ENCODE data around the gene CYP1B1.
"Not testable (repeated sequence)": the region's sequence is repeated elsewhere in the genome, so short reads cannot be mapped to it uniquely, and the experiment has no call there.

Gene CYP1B1

DNA sequence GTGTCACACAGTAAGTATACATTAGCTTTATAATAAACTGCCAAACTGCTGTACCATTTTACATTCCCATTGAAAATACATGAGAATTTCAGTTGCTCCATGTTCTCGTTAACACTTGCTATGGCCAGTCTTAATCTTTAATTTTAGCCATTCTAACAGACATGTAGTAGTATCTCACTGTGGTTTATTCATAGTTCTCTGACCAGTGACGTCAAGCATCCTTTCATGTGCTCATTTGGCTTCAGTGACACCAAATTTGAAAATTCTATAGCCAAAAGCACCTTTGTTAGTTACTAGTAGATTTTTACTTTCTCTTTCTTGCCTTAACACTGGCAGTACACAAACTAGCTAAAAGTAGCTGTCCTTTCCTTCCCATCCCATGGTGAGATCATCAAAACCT, 43.0 kb downstream of the CYP1B1 start:
- DNase-seq, result no peak

DNA sequence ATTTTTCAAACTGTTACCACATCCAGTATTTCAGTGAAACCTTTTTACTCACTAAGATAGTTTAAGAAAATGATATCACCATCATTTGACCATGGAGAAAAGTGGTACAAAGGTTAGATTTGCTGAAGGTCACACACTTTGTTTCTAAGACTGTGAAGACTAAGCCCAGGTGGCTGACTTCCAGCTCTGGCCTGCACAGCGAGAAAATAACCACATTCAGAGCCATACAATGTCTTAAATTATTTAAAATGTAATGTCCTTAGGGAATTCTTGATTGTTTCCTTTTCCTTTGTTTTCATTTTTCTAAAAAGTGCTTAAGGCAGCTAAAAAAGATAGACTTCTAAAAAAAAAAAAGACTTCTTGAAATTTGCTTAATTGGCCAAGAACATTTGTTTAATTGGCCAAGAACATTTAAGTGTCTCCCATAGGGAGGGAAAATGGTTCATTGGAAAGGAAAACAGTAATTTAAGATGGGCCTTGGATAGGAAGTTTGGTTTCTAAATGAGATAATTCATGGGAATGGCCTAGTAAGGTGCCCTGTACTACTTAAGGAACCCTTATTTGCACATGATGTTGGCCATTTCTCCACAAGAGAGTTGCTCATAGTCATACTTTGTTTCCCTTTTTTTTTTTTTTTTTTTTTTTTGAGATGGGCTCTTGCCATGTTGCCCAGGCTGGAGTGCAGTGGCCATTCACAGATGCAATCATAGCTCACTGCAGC, 45.2 kb downstream of the CYP1B1 start:
- no peak for DNase-seq

DNA sequence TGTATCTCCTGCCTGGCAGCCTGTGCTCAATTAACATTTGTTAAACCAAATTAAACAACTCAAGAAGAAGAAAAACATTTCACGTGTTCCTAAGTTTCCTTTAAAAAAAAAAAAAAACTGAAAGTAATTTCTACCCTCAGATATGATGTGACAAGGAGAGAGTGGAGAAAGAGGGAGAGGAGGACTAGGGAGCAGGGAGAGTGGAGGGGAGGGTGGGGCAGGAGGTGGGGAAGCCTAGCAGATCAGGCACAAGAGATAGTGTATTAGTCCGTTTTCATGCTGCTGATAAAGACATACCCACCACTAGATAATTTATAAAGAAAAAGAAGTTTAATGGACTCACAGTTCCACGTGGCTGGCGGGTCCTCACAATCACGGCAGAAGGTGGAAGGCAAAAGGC, 46.4 kb downstream of the CYP1B1 start:
- no peak for DNase-seq

DNA sequence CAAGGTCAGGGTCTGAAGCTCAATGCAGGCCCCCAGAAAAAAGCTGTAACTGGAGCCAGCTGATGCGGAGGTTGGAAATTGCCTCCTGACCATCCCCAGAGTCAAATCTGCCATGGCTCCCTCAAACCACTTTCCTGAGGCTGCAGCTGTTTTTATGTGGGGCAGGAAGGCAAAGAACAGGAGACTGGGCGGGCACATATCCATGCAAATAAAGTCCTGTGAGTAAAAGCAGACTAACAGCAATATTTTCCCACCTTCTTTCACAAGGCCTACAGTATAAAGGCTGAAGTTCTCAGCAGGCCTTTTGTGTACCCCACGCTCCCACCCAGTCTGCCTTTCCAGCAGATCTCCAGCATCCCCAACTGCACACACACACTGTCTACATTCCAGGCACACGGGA, 47.1 kb downstream of the CYP1B1 start:
- no peak for DNase-seq

DNA sequence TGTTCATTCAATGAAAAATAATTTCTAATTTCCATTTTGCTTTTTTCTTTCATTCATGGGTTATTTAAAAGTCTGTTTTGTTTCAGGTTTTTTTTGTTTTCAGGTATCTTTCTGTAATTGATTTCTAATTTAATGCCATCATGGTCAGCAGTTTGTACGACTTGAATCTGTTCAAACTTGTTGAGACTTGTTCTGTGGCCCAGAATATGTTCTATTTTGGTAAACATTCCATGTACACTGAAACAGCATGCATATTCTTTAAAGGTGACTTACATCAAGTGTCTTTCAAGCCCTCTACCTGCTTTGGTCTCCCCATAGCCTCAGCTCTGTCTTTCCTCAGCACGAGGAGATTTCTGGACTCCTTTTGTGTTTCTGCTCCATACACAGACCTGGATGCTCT, 49.1 kb downstream of the CYP1B1 start:
- no peak for DNase-seq

DNA sequence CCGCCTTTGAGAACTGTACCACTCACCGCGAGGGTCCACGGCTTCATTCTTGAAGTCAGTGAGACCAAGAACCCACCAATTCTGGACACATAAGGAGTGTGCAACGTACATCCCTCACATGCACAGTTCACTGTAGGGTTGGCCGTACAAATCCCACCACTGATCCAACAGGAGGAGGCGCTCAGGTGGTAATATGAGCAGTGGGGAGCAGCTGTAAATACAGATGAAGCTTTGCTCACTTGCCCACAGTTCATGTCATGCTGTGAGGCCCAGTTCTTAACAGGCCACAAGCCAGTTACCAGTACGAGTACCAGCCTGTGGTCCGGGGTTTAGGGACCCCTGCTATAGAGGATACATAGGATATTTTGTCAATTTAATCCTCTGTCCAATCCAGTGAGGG, 54.4 kb downstream of the CYP1B1 start:
- no peak for DNase-seq

DNA sequence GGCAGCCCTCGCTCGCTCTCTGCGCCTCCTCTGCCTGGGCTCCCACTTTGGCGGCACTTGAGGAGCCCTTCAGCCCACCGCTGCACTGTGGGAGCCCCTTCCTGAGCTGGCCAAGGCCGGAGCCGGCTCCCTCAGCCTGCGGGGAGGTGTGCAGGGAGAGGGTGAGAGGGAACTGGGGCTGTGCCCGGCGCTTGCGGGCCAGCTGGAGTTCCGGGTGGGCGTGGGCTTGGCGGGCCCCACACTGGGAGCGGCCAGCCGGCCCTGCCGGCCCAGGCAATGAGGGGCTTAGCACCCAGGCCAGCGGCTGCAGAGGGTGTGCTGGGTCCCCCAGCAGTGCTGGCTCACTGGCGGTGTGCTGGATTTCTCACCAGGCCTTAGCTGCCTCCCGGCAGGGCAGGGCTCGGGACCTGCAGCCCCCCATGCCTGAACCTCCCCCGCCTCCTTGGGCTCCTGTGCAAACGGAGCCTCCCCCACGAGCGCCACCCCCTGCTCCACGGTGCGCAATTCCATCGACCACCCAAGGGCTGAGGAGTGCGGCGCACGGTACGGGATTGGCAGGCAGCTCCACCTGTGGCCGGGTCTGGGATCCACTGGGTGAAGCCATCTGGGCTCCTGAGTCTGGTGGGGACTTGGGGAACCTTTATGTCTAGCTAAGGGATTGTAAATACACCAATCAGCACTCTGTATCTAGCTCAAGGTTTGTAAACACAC, 55.4 kb downstream of the CYP1B1 start:
- DNase-seq, result not testable (repeated sequence)

DNA sequence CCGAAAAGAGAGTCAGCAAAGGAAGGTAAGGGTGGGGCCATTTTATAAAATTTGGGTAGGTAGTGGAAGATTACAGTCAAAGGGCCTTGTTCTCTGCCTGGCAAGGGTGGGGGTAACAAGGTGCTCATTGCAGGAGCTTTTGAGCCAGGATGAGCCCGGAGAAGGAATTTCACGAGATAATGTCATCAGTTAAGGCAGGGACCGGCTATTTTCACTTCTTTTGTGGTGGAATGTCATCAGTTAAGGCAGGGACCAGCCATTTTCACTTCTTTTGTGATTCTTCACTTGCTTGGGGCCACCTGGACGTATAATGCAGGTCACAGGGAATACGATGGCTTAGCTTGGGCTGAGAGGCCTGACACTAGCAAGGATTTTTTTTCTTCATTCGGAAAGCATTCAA, 58.1 kb downstream of the CYP1B1 start:
- no peak for DNase-seq
